Activated CD4-positive, alpha-beta T cell treated with anti-CD3 and anti-CD28 coated beads for 1 hour (primary cell): Measurements from ENCODE around the gene STARD3.
"Not testable (repeated sequence)": the region's sequence is repeated elsewhere in the genome, so short reads cannot be mapped to it uniquely, and the experiment has no call there.

ENCODE experiments used
- DNase-seq: peaks from one replicate; pipeline ENCODE4 v3.0.0-alpha.2; 2020

Gene STARD3

DNA sequence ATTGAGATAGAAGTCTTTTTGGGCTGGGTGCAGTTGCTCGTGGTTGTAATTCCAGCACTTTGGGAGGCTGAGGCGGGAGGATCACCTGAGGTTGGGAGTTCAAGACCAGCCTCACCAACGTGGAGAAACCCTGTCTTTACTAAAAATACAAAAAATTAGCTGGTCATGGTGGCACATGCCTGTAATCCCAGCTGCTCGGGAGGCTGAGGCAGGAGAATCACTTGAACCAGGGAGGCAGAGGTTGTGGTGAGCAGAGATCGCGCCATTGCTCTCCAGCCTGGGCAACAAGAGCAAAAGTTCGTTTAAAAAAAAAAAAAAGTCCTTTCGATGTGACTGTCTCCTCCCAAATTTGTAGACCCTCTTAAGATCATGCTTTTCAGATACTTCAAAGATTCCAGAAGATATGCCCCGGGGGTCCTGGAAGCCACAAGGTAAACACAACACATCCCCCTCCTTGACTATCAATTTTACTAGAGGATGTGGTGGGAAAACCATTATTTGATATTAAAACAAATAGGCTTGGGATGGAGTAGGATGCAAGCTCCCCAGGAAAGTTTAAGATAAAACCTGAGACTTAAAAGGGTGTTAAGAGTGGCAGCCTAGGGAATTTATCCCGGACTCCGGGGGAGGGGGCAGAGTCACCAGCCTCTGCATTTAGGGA is 62.3 kb downstream of the STARD3 start:
- DNase-seq: not testable (repeated sequence)

DNA sequence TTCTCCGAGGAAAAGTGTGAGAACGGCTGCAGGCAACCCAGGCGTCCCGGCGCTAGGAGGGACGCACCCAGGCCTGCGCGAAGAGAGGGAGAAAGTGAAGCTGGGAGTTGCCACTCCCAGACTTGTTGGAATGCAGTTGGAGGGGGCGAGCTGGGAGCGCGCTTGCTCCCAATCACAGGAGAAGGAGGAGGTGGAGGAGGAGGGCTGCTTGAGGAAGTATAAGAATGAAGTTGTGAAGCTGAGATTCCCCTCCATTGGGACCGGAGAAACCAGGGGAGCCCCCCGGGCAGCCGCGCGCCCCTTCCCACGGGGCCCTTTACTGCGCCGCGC is 62.8 kb downstream of the STARD3 start, which contains the start of gene ERBB2:
Gene ERBB2, plus strand, starts transcription at position 247 of the 330 bp plus-strand sequence. CDS start 175 bp downstream, outside the sequence.
- no peak for DNase-seq

DNA sequence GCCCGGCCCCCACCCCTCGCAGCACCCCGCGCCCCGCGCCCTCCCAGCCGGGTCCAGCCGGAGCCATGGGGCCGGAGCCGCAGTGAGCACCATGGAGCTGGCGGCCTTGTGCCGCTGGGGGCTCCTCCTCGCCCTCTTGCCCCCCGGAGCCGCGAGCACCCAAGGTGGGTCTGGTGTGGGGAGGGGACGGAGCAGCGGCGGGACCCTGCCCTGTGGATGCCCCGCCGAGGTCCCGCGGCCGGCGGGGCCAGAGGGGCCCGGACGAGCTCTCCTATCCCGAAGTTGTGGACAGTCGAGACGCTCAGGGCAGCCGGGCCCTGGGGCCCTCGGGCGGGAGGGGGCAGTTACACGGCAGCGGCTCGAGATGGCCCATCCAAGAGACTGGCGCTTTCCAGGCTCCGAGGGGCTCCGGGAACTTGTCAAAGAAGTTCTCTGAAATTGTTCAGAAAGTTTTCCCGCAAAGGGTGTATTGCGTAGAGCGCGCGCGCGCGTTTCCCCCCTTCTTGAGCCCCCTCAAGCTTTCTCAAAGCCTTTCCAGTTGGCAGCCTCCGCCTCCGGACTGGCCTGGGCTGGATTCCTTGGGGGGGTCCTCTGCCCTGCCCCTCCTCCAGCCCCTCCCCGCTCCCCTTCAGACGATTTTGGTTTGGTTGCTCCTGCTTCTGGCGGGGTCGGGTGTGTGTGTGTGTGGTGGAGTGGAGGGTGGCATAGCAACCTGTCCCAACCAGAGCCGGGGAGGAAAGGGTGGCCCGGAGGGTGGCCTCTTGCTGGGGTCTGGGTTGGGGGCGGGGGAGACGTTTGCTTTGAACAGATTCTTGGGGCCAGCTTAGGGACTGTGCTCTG is 63.4 kb downstream of the STARD3 start:
- no peak for DNase-seq

DNA sequence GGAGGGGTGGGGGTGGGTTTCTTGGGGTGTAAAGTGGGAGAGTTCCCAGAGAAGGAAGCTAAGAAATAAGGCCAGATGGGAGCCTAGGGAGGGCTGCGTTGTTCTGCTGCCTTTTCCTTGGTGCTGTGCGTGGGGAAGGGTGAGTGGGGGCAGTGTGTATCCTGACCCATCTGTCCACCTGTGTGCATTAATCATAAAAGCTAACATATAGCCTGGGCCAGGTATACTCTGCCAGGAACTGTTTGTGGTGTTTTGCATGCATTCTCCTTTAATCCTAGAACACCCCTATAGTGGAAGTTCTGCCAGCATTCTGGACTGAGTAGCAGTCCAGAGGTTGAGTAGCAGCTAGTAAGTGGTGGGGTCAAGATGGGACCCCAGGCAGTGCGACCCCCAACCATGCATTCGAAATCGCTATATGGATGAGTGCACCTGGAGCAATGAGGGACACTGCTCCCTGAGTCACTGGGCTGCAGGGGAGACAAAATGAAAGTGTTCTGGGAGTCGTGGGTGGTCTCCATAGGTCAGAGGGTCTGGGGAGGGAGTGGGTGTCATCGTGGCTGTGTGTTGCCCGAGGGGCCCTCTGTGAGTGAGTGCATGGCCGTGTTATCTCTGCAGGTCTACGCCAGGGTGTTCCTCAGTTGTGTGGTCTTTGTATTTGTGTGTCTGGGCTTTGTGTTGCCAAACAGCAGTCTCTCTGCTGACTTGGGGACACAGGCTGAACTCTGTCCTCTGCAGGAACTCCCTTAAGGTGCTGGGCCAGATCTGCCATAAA is 64.3 kb downstream of the STARD3 start:
- no peak for DNase-seq

DNA sequence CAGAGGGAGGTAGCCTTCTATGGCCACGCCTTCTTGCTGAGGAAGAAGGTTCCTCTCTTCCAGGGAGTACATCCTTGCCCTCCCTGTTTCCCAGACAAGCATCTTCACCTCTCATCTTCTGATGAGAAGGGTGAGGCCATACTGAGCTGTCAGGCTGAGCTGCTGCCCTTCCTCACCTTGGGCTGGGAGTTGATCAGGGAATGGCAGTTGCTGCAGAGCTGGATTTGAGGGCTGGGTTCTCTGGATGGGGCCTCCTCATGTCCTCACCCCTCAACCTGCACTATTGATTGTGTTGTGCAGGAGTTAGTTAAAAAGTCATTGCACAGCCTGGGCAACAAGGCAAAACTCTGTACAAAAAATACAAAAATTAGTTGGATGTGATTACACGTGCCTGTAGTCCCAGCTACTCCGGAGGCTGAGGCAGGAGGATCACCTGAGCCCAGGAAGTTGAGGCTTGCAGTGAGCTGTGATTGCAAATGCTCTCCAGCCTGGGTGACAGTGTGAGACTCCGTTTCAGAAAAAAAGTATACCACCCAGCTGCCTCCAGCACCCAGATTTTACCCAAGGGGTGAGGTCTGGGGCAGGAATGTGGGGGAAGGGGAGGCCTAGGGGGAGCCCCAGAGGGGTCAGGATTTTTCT is 65.0 kb downstream of the STARD3 start:
- DNase-seq: no peak

DNA sequence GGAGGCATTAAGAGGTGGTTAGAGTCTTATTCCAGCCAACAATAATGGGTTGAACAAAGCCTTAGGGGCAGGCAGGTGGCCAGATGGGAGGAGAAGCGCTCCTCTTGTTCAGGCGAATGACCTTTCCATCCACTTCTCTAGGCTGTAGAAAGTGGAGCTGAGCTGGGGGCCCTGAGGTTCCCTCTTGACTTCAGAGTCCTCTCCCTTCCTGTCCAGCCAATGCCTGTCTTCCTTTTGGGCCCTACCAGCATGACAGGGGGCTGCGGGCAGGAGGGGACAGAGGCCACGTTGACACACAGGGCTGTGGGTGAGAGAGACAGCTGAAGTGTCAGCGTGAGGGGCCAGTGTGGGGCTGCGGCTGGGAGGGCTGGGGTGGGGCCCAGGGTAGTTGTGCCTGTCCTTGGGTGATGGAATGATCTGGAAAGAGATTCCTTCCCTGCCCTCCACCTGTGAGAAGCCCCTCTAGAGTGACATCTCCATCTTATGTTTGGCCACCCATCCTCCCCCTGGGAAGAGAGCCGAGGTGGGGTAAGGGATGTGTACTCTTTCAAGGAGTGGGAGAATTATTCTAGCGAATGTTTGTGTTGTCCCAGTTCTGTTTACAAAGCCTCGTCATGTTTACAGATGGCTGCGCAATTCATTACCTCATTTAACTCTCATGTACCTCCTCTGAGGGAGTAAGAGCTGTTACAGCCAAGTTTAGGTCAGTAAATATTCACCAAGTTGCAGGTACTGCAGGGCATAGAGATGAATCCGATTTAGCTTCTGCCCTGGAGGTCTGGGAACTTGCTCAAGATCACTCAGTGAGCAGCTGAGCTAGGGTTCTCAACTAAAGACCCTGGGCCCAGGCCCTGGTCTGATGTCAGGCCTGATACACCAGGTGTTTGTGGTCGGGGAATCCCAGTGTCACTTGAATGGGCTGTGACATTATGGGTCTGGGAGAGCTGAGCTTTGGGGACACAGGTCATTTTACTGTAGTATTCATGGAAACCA is 66.3 kb downstream of the STARD3 start:
- DNase-seq: no peak

DNA sequence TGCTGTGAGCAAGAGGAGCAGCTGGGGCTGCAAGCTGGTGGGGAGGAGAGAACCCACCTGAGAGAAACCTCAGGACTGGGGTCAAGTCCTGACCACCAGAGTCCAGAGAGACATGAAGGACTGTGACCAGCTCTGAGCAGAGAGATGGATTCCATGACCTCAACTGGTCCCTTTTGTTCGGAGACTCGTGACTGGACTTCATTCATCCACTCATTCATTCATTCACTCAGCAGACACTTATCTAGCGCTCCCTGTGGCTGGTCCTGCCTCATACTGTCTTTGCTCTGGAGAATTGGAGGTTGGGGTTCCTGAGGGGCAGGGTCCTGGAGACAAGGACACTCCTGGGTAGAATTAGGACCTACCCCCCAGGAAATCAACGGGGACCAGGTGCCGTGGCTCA is 67.0 kb downstream of the STARD3 start:
- DNase-seq: no peak

DNA sequence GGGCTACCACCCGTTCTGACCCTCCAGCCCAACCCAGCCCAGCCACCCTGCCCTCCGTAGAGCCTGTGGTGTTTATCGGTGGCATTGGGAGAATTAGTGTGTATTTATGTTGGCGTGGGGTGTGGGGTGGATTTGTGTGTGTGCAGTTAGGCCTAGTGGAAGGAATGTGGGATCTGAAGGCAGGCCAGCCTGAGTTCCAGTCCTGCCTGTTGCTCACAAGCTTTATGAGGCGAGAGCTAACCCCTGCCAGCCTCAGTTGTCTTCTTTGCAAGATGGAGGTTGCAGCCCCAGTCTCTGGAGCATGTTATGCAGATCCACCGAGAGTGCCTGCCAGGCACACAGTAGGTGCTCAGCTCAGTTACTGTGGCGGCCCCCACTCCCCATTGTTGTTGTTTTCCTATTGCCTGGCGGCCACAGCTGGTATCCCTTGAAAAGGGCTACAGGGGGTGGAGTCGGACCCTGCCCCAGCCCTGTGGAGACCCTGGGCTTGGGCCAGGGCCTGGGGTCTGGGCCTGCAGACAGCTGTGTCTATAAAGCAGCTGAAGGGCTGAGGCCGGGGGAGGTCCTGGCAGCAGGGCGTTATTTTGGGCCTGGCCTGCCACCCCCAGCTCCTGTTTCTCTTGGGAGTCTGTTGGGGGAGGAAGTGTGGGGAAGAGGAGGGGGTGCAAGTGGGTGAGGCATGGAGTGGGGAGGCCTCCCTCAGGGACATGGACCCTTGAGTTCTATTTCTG is 68.0 kb downstream of the STARD3 start:
- no peak for DNase-seq

DNA sequence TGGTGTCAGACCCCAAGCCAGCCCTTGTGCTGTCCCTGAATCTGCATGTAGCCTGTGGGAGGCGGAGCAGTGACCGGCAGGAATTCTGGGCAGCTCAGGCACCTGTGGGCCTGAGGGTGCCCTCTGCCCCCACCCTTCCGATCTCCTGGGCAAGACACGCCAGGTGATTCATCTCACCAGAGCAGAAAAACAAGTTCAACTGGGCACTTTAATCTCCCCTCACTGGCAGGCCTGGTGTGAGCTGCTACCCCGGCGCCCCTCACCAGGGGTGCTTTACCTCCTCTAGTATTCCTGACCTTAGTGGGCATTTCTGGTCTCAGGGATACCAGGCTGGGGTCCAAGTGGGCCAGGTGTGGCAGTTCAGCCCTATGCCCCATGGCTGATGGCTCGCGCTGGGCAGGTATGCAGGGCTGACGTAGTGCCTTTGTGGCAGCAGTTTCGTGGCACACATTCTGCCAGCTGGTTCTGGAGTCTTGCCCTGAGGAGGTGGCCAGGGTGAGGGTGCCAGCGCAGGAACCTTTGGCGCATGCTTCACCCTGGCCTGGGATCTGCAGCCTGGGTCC is 68.9 kb downstream of the STARD3 start:
- DNase-seq: no peak

DNA sequence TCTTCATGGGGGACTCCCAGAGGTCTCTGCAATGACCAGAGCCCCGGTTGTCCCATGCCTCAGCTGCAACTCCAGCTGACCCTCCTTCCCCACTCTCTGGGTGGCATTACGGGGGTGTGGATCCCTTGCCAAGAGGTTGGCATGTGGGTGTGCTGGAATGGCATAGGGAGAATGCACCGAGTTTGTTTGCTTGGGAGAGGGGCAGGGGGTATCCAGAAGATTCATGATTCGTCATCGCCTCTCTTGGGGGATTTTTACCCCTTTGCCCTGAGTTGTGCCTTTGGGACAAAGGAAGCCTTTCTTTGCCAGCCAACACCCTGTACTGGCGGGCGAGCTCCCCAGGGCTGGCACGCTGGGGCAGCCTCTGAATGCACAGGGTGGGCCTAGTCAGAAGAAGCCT is 69.4 kb downstream of the STARD3 start:
- no peak for DNase-seq

DNA sequence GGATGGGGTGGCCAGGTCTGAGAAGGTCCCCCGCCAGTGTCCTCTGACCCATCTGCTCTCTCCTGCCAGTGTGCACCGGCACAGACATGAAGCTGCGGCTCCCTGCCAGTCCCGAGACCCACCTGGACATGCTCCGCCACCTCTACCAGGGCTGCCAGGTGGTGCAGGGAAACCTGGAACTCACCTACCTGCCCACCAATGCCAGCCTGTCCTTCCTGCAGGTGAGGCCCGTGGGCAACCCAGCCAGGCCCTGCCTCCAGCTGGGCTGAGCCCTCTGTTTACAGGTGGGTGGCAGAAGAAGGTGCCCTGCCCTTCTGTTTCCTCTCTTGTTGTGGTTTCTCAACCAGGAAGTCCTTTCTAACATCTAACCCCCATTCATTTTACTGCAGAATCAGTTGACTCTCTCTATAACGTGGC is 70.0 kb downstream of the STARD3 start:
- no peak for DNase-seq

DNA sequence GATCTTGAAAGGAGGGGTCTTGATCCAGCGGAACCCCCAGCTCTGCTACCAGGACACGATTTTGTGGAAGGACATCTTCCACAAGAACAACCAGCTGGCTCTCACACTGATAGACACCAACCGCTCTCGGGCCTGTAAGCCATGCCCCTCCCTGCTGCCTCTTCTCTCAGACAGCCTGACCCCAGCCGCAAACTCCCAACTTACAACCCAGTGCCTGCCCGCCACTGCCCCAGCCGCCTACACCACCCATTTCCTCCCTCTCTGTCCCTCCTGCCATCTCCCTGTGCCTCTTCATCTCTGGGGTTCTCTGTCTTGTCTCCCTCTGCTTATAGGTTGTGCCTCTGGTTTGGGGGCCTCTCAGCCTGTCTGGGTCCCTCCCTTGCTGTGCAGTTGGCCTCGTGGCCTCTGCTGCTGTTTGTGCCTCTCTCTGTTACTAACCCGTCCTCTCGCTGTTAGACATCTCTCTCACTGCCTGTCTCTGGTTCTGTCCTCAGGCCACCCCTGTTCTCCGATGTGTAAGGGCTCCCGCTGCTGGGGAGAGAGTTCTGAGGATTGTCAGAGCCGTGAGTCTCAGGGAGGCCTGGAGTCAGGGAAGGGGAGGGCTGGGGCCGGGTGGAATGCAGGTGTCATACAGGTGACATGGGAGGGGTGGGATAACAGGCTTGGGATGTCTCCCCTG is 72.5 kb downstream of the STARD3 start:
- DNase-seq: no peak

DNA sequence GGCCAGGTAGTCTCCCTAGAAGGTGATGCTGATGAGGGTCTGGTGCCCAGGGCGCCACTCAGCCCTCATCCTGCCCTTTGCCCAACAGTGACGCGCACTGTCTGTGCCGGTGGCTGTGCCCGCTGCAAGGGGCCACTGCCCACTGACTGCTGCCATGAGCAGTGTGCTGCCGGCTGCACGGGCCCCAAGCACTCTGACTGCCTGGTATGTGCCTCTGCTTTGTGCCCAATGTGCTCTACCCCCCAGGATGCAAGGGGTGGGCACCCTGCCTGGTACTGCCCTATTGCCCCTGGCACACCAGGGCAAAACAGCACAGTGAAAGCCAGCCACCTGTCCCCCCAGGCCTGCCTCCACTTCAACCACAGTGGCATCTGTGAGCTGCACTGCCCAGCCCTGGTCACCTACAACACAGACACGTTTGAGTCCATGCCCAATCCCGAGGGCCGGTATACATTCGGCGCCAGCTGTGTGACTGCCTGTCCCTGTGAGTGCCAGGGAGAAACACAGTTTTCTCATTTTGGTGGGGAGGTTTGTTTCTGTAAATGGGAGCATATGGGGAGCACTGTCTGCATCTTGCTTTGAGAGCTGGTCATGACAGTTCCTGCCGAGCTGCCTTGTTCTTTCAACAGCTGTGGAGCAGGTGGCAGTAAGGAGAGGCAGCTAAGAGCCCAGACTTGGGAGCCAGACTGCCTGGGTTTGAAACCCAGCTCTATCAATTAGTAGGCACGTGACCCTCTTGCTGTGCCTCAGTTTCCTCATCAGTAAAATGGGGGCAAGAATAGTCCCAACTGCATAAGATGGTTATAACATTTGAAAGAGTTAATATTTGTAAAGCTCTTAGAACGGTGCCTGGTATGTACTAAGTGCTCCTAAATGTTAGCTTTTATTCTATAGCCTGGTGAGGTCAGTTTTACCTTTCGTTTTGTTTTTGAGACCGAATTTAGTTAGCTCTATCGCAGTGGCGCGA is 73.3 kb downstream of the STARD3 start:
- no peak for DNase-seq

DNA sequence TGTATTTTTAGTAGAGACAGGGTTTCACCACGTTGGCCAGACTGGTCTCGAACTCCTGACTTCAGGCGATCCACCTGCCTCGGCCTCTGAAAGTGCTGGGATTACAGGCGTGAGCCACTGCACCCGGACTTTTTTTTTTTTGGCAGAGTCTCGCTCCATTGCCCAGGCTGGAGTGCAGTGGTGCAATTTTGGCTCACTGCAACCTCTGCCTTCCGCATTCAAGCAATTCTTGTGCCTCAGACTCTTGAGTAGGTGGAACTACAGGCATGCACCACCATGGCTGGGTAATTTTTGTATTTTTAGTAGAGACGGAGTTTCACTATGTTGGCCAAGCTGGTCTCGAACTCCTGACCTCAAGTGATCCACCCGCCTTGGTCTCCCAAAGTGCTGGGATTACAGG is 74.1 kb downstream of the STARD3 start:
- DNase-seq: not testable (repeated sequence)

DNA sequence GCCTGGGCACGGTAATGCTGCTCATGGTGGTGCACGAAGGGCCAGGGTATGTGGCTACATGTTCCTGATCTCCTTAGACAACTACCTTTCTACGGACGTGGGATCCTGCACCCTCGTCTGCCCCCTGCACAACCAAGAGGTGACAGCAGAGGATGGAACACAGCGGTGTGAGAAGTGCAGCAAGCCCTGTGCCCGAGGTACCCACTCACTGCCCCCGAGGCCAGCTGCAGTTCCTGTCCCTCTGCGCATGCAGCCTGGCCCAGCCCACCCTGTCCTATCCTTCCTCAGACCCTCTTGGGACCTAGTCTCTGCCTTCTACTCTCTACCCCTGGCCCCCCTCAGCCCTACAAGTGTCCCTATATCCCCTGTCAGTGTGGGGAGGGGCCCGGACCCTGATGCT is 74.9 kb downstream of the STARD3 start:
- no peak for DNase-seq
